Activated T-cell treated with anti-CD3 and anti-CD28 coated beads, Interleukin-2, amount 50 U/mL, for 24 hours (primary cell): Measurements from ENCODE around the gene ZNF688.
"Not testable (repeated sequence)": the region's sequence is repeated elsewhere in the genome, so short reads cannot be mapped to it uniquely, and the experiment has no call there.

Experiments used
- DNase-seq: peaks from one replicate; pipeline ENCODE4 v3.0.0-alpha.2; 2020
- H3K27ac Mint-ChIP-seq: 2 replicates; pipeline ENCODE4 v1.8.0; 2020; ENCODE audit warnings: mild to moderate bottlenecking, mixed read lengths
- H3K27me3 Mint-ChIP-seq: 2 replicates; pipeline ENCODE4 v1.8.0; 2020; ENCODE audit warnings: mixed read lengths
- H3K36me3 Mint-ChIP-seq: 2 replicates; pipeline ENCODE4 v1.8.0; 2020; ENCODE audit warnings: low read depth, mixed read lengths
- H3K4me1 Mint-ChIP-seq: 2 replicates; pipeline ENCODE4 v1.8.0; 2020; ENCODE audit warnings: low read depth, mixed read lengths
- H3K4me3 Mint-ChIP-seq: 2 replicates; pipeline ENCODE4 v1.8.0; 2020; ENCODE audit warnings: mild to moderate bottlenecking, moderate library complexity, mixed read lengths
- H3K9me3 Mint-ChIP-seq: 2 replicates; pipeline ENCODE4 v1.8.0; 2020; ENCODE audit warnings: mixed read lengths

ZNF688 gene

GRCh38 chr16:30600929-30601328 lies 29.4 kb upstream of the ZNF688 start:
- Mint-ChIP-seq H3K4me3 (no peak overlapping the region), H3K36me3 (peaks cover 39% of the 10 kb centered on the region), H3K27ac (no peak overlapping the region), H3K9me3 (no peaks in the 10 kb centered on the region), H3K27me3 (no peaks in the 10 kb centered on the region), H3K4me1 (peaks cover 7% of the 10 kb centered on the region)
- DNase-seq, result no peak

- Mint-ChIP-seq H3K27me3 (no peaks in the 10 kb centered on the region), H3K9me3 (no peaks in the 10 kb centered on the region), H3K36me3 (peaks cover 33% of the 10 kb centered on the region), H3K27ac (no peak overlapping the region), H3K4me3 (no peak overlapping the region), H3K4me1 (peaks cover 7% of the 10 kb centered on the region)
- no peak for DNase-seq
Measured at GRCh38 chr16:30600215-30600614, 28.7 kb upstream of the ZNF688 start.

- H3K9me3 Mint-ChIP-seq, result no peaks in the 10 kb centered on the region
- no peak overlapping the region for H3K4me3 Mint-ChIP-seq
- no peaks in the 10 kb centered on the region for H3K27me3 Mint-ChIP-seq
- H3K27ac Mint-ChIP-seq, result no peak overlapping the region
- peaks cover 3% of the 10 kb centered on the region for H3K4me1 Mint-ChIP-seq
- DNase-seq, result no peak
- peaks cover 10% of the 10 kb centered on the region for H3K36me3 Mint-ChIP-seq
Measured at GRCh38 chr16:30592871-30593270, 21.4 kb upstream of the ZNF688 start.

- not testable (repeated sequence) for H3K4me3 Mint-ChIP-seq, DNase-seq, H3K27ac Mint-ChIP-seq, H3K9me3 Mint-ChIP-seq, H3K27me3 Mint-ChIP-seq
- H3K4me1 Mint-ChIP-seq, result peaks cover 20% of the 10 kb centered on the region
- peaks cover 28% of the 10 kb centered on the region for H3K36me3 Mint-ChIP-seq
Measured at GRCh38 chr16:30590869-30591268, 19.4 kb upstream of the ZNF688 start.

GRCh38 chr16:30589582-30589981 lies 18.1 kb upstream of the ZNF688 start:
- H3K4me1 Mint-ChIP-seq, result peaks cover 27% of the 10 kb centered on the region
- DNase-seq, H3K27ac Mint-ChIP-seq, H3K27me3 Mint-ChIP-seq, H3K9me3 Mint-ChIP-seq, H3K4me3 Mint-ChIP-seq: not testable (repeated sequence)
- H3K36me3 Mint-ChIP-seq, result peaks cover 36% of the 10 kb centered on the region

GRCh38 chr16:30588651-30589050 lies 17.1 kb upstream of the ZNF688 start:
- H3K27ac Mint-ChIP-seq, result no peak overlapping the region
- no peak for DNase-seq
- no peaks in the 10 kb centered on the region for H3K27me3 Mint-ChIP-seq
- no peak overlapping the region for H3K4me3 Mint-ChIP-seq
- no peaks in the 10 kb centered on the region for H3K9me3 Mint-ChIP-seq
- H3K4me1 Mint-ChIP-seq, result peaks cover 32% of the 10 kb centered on the region
- H3K36me3 Mint-ChIP-seq, result peaks cover 41% of the 10 kb centered on the region

GRCh38 chr16:30585400-30586191 lies 14.1 kb upstream of the ZNF688 start, which contains the start of gene ZNF785:
ZNF785 (minus strand) TSS chr16:30585697; CDS start chr16:30585611, 86 bp downstream.
- Mint-ChIP-seq H3K4me3 (peak within 1 kb of the TSS; percentile 92), H3K27me3 (no peaks in the 10 kb centered on the region), H3K9me3 (no peaks in the 10 kb centered on the region), H3K36me3 (peaks cover 67% of the 10 kb centered on the region), H3K27ac (peak within 1 kb of the TSS; percentile 96), H3K4me1 (peaks cover 42% of the 10 kb centered on the region)
- DNase-seq, result peak; percentile 91

- Mint-ChIP-seq H3K27ac (peak overlapping the region; percentile 96), H3K36me3 (peaks cover 67% of the 10 kb centered on the region), H3K9me3 (no peaks in the 10 kb centered on the region), H3K27me3 (no peaks in the 10 kb centered on the region), H3K4me1 (peaks cover 42% of the 10 kb centered on the region), H3K4me3 (peak overlapping the region; percentile 92)
- DNase-seq, result no peak
Measured at GRCh38 chr16:30585022-30585399, 13.5 kb upstream of the ZNF688 start.

- DNase-seq, result no peak
- no peaks in the 10 kb centered on the region for H3K27me3 Mint-ChIP-seq
- no peak overlapping the region for H3K27ac Mint-ChIP-seq
- H3K4me1 Mint-ChIP-seq, result peaks cover 38% of the 10 kb centered on the region
- no peak overlapping the region for H3K4me3 Mint-ChIP-seq
- H3K9me3 Mint-ChIP-seq, result no peaks in the 10 kb centered on the region
- H3K36me3 Mint-ChIP-seq, result peaks cover 78% of the 10 kb centered on the region
Measured at GRCh38 chr16:30582611-30583340, 11.3 kb upstream of the ZNF688 start.

GRCh38 chr16:30581457-30581856 lies 9.9 kb upstream of the ZNF688 start:
- Mint-ChIP-seq H3K27me3 (no peaks in the 10 kb centered on the region), H3K27ac (no peak overlapping the region), H3K4me1 (peaks cover 27% of the 10 kb centered on the region), H3K9me3 (no peaks in the 10 kb centered on the region), H3K4me3 (no peak overlapping the region), H3K36me3 (peaks cover 69% of the 10 kb centered on the region)
- DNase-seq, result no peak

- no peak overlapping the region for H3K27ac Mint-ChIP-seq
- no peak overlapping the region for H3K4me3 Mint-ChIP-seq
- no peak for DNase-seq
- H3K27me3 Mint-ChIP-seq, result no peaks in the 10 kb centered on the region
- peaks cover 30% of the 10 kb centered on the region for H3K36me3 Mint-ChIP-seq
- no peaks in the 10 kb centered on the region for H3K9me3 Mint-ChIP-seq
- H3K4me1 Mint-ChIP-seq, result peaks cover 35% of the 10 kb centered on the region
Measured at GRCh38 chr16:30574678-30575077, 3.2 kb upstream of the ZNF688 start.

- no peaks in the 10 kb centered on the region for H3K9me3 Mint-ChIP-seq
- H3K36me3 Mint-ChIP-seq, result peaks cover 9% of the 10 kb centered on the region
- H3K27me3 Mint-ChIP-seq, result no peaks in the 10 kb centered on the region
- DNase-seq, result no peak
- H3K4me1 Mint-ChIP-seq, result peaks cover 66% of the 10 kb centered on the region
- H3K27ac Mint-ChIP-seq, result peak overlapping the region; percentile 91
- peak overlapping the region; percentile 89 for H3K4me3 Mint-ChIP-seq
Measured at GRCh38 chr16:30570636-30571444, 674 bp downstream of the ZNF688 start.

- Mint-ChIP-seq H3K36me3 (peaks cover 9% of the 10 kb centered on the region), H3K4me1 (peaks cover 58% of the 10 kb centered on the region), H3K27ac (peak overlapping the region; percentile 71), H3K4me3 (peak overlapping the region; percentile 12), H3K27me3 (no peaks in the 10 kb centered on the region), H3K9me3 (no peaks in the 10 kb centered on the region)
- no peak for DNase-seq
Measured at GRCh38 chr16:30569746-30570635, 1.5 kb downstream of the ZNF688 start.

GRCh38 chr16:30569281-30569680 lies 2.2 kb downstream of the ZNF688 start:
- H3K4me1 Mint-ChIP-seq, result peaks cover 53% of the 10 kb centered on the region
- H3K9me3 Mint-ChIP-seq, result no peaks in the 10 kb centered on the region
- no peak overlapping the region for H3K4me3 Mint-ChIP-seq
- peak overlapping the region; percentile 99 for H3K27ac Mint-ChIP-seq
- no peak for DNase-seq
- H3K27me3 Mint-ChIP-seq, result no peaks in the 10 kb centered on the region
- H3K36me3 Mint-ChIP-seq, result peaks cover 9% of the 10 kb centered on the region
